CD4-positive, alpha-beta T cell treated with Interleukin-2 at 100 ng/mL for 4 hours (primary cell): Measurements from ENCODE around the gene NOL9.

ENCODE experiments used
- DNase-seq: peaks from one replicate; pipeline ENCODE4 v3.0.0-alpha.2; 2020; ENCODE audit warnings: low spot score

NOL9 gene

GRCh38 chr1:6590046-6590445 is 35.7 kb upstream of the NOL9 start:
- DNase-seq: no peak

- DNase-seq: no peak
Measured at GRCh38 chr1:6588893-6589520, 34.7 kb upstream of the NOL9 start.

- no peak for DNase-seq
Measured at GRCh38 chr1:6588128-6588892, 34.0 kb upstream of the NOL9 start.

- DNase-seq: no peak
Measured at GRCh38 chr1:6587261-6588005, 33.1 kb upstream of the NOL9 start.

GRCh38 chr1:6586404-6586816 is 32.1 kb upstream of the NOL9 start:
- no peak for DNase-seq

- DNase-seq: no peak
Measured at GRCh38 chr1:6585841-6586240, 31.5 kb upstream of the NOL9 start.

GRCh38 chr1:6585081-6585722 is 30.9 kb upstream of the NOL9 start:
- DNase-seq: no peak

GRCh38 chr1:6584126-6585080 is 30.1 kb upstream of the NOL9 start:
- no peak for DNase-seq

- DNase-seq: no peak
Measured at GRCh38 chr1:6582370-6582769, 28.1 kb upstream of the NOL9 start.

GRCh38 chr1:6581561-6582305 is 27.4 kb upstream of the NOL9 start:
- DNase-seq: no peak

GRCh38 chr1:6580593-6581409 is 26.5 kb upstream of the NOL9 start:
- no peak for DNase-seq

GRCh38 chr1:6580119-6580592 is 25.8 kb upstream of the NOL9 start:
- DNase-seq: no peak

GRCh38 chr1:6579374-6580118 is 25.2 kb upstream of the NOL9 start, which contains the start of gene ZBTB48:
Gene ZBTB48 (plus strand): TSS chr1:6579994. CDS start chr1:6580610, 616 bp downstream.
- peak; percentile 97 for DNase-seq

- no peak for DNase-seq
Measured at GRCh38 chr1:6578624-6579373, 24.5 kb upstream of the NOL9 start.

- no peak for DNase-seq
Measured at GRCh38 chr1:6577831-6578525, 23.7 kb upstream of the NOL9 start.

- no peak for DNase-seq
Measured at GRCh38 chr1:6574818-6575217, 20.5 kb upstream of the NOL9 start.

- DNase-seq: no peak
Measured at GRCh38 chr1:6574025-6574620, 19.8 kb upstream of the NOL9 start.
